ENCODE results near the gene BABAM2.

The BABAM2 gene

DNA sequence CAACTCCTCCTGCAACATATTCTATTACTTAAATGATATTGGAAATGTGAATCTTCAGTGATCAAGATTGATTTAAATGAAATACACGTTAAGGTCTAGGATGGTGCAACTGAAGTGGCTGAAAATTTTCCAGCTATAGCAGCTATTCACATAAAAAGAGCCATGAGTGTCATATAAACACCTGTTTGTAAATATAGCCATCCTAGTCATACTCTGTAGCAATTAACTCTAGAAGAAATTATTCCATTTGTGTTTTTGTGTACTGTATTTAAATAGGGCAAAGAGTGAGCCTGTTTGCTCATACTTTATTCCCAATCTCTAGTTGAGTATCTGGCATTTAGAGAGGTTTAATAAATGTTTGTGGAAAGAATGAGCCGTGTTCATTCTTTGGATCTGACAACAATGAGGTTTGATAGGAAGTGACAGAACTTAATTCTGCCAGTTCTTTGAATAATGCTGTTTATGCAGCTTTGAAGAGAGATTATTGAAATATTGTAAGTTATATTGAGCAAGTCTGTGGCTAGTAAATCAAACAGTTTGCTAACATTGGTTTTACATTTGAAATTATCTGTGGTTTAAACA lies 49.7 kb downstream of the BABAM2 start:
- Mint-ChIP-seq H3K36me3 (peaks cover 8% of the 10 kb centered on the region), H3K4me1 (peaks cover 15% of the 10 kb centered on the region), H3K4me3 (no peak overlapping the region), H3K27me3 (no peaks in the 10 kb centered on the region), H3K27ac (peak overlapping the region; percentile 8), H3K9me3 (no peaks in the 10 kb centered on the region)

DNA sequence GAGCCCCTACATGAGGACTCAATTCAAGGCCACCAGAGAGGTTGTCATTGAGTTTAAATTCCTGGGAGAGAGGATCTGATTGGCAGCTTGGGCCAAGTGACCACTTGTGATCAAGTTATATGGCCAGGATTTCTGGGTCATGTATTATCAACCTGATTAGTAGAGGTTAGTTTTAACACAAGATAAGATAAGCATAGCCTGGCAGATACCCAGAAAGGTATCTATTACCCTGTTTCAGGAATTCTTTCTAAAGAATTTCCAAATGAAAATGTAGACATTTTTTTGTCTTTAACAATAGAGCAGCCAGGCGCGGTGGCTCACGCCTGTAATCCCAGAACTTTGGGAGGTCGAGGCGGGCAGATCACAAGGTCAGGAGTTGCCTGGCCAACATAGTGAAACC lies 50.5 kb downstream of the BABAM2 start:
- Mint-ChIP-seq H3K4me3 (no peak overlapping the region), H3K36me3 (peaks cover 8% of the 10 kb centered on the region), H3K9me3 (no peaks in the 10 kb centered on the region), H3K27me3 (no peaks in the 10 kb centered on the region), H3K4me1 (peaks cover 18% of the 10 kb centered on the region), H3K27ac (no peak overlapping the region)

DNA sequence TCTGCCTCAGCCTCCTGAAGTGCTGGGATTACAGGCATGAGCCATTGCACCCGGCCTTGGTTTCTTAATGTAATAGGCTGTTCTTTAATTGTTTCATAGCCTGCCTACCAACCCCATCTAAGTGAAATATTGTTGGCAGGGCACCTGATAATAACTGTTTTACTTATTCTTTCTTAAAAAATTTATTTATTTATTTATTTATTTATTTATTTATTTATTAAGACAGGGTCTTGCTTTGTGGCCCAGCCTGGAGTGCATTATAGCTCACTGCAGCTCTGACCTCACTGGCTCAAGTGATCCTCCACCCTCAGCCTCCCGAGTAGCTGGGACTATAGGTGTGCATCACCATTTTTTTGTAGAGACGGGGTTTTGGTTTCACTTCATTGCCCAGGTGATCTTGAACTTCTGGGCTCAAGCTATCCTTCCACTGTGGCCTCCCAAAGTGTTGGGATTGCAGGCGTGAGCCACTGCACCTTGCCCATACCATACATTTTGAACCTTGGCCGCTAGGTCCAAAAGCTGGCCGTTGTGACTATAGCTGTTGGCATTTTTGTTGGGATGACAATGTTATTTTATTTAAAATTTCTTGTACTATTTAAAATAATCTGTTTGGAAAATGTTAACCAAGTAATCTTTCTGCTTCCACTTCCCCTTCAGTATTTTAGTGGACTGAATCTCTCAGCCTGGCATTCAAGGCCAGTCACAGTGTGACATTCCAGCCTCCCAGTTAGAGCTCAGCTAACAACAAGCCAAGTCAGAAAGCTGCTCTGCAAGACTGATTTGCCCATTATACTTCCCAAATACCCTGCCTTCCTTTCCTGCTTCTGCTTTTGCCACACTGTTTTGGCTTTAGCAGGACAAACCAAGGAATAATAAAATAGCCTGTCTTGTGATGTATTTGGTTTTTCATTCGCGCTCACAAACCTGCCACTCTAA lies 52.4 kb downstream of the BABAM2 start:
- Mint-ChIP-seq H3K4me1 (peaks cover 27% of the 10 kb centered on the region), H3K9me3 (no peaks in the 10 kb centered on the region), H3K36me3 (peaks cover 5% of the 10 kb centered on the region), H3K27ac (peak overlapping the region; percentile 35), H3K27me3 (no peaks in the 10 kb centered on the region), H3K4me3 (no peak overlapping the region)

DNA sequence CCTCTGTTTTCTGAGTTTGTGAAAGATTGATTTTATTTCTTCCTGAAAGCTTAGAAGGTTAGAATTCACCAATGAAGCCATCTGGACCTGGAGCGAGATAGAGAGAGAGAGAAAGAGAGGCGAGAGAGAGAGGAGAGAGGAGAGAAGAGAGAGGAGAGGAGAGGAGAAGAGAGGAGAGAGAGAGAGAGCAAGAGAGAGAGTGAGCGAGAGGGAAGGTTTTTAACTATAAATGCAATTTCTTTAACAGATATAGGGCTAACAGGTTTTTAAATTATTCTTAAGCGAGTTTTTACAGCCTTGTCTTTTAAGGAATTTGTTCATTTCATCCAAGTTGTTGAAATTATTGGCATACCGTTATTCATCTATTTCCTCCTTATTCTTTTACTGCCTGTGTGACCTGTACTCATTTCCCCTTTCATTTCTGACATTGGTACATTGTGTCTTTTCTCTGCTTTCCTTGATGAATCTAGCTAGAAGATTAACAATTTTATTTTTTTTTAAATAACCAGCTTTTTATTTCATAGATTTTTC lies 56.1 kb downstream of the BABAM2 start:
- H3K9me3 Mint-ChIP-seq = no peaks in the 10 kb centered on the region
- peak overlapping the region; percentile 1 for H3K4me3 Mint-ChIP-seq
- H3K27me3 Mint-ChIP-seq = no peaks in the 10 kb centered on the region
- peaks cover 42% of the 10 kb centered on the region for H3K4me1 Mint-ChIP-seq
- no peak overlapping the region for H3K27ac Mint-ChIP-seq
- peaks cover 7% of the 10 kb centered on the region for H3K36me3 Mint-ChIP-seq

DNA sequence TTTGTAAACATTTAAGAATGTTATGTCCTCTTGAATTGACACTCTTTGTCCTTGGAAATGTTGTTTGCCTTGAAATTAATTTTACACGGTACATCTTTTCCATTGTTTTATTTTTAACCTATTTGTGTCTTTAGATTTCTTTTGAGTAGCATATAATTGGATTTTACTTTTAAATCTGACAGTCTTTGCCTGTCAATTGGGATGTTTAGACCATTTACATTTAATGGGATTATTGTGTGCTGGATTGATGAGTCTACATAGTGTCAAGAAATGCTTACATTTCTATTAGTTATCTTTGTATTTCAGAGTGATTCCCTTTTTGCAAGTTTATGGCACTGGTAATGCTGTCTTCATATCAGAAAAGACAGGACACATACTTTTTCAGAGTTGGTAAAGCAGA lies 61.5 kb downstream of the BABAM2 start:
- H3K4me1 Mint-ChIP-seq = peaks cover 69% of the 10 kb centered on the region
- H3K27ac Mint-ChIP-seq = no peak overlapping the region
- H3K9me3 Mint-ChIP-seq = no peaks in the 10 kb centered on the region
- H3K27me3 Mint-ChIP-seq = no peaks in the 10 kb centered on the region
- H3K4me3 Mint-ChIP-seq = no peak overlapping the region
- H3K36me3 Mint-ChIP-seq = peaks cover 10% of the 10 kb centered on the region

DNA sequence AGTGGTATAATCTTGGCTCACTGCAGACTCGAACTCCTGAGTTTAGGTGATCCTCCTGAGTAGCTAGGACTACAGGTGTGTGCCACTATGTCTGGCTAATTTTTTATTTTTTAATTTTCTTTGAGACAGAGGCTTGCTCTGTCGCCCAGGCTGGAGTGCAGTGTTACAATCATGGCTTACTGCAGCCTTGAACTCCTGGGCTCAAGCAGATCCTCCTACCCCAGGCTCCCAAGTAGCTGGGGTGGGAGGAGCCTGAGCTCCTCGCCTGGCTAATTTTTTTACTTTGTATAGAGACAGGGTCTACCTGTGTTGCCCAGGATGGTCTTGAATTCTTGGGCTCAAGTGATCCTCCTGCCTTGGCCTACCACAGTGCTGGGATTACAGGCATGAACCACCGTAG lies 62.5 kb downstream of the BABAM2 start:
- H3K27ac Mint-ChIP-seq = no peak overlapping the region
- H3K4me1 Mint-ChIP-seq = peaks cover 70% of the 10 kb centered on the region
- no peak overlapping the region for H3K4me3 Mint-ChIP-seq
- H3K36me3 Mint-ChIP-seq = peaks cover 12% of the 10 kb centered on the region
- no peaks in the 10 kb centered on the region for H3K27me3 Mint-ChIP-seq
- H3K9me3 Mint-ChIP-seq = no peaks in the 10 kb centered on the region

DNA sequence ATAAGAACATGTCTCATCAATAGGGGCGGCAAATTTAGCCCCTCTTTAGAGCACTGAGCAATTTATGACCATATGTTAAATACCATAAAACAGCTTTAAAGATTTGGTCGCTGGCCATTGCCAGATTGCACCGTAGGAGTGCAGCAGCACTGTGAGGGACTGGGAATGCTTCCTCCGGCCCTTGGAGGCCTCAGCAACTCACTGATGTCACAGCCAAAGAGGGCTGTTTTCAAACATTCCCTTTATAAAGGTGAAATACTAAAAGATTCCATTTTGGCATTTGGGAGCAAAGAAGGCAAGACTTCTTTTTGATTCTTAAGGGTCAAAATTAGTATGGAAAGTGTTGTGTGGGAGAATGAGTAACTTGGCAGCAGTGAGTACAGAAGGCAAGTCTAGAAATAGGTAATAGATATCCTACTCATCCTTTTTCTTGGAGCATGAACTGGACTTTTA lies 63.7 kb downstream of the BABAM2 start:
- Mint-ChIP-seq H3K27me3 (no peaks in the 10 kb centered on the region), H3K36me3 (peaks cover 12% of the 10 kb centered on the region), H3K27ac (peak overlapping the region; percentile 59), H3K9me3 (no peaks in the 10 kb centered on the region), H3K4me3 (no peak overlapping the region), H3K4me1 (peaks cover 79% of the 10 kb centered on the region)

DNA sequence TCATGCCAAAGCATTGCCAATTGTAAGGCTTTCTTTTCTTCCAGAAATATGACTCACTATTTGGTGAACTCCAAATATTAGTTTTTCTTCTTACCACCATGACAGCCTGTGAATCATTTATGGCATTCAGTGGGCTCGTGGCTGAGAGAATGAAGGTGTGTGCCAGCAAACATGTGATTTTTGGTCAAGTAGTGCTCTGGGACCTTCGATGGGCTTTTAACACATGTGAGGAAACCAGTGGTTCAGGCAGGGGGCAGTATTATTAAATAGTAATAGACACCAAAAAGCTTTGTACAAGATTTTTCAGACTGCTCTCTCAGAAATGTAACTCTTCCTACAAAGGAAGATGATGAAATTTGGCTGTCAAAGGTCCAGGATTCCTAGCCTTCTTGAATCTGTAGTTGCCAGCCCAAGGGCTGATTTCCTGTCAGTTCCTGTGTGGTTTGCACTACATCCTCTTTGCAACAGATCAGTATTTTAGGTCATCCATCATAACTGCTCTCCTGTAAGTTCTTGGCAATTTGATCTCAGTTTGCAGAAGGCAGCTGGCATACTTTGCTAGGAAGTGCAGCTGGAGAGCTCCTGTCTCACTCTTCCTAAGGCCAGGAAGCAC lies 64.3 kb downstream of the BABAM2 start:
- Mint-ChIP-seq H3K27me3 (no peaks in the 10 kb centered on the region), H3K27ac (peak overlapping the region; percentile 67), H3K4me3 (peak overlapping the region; percentile 49), H3K9me3 (no peaks in the 10 kb centered on the region), H3K4me1 (peaks cover 83% of the 10 kb centered on the region), H3K36me3 (peaks cover 12% of the 10 kb centered on the region)

DNA sequence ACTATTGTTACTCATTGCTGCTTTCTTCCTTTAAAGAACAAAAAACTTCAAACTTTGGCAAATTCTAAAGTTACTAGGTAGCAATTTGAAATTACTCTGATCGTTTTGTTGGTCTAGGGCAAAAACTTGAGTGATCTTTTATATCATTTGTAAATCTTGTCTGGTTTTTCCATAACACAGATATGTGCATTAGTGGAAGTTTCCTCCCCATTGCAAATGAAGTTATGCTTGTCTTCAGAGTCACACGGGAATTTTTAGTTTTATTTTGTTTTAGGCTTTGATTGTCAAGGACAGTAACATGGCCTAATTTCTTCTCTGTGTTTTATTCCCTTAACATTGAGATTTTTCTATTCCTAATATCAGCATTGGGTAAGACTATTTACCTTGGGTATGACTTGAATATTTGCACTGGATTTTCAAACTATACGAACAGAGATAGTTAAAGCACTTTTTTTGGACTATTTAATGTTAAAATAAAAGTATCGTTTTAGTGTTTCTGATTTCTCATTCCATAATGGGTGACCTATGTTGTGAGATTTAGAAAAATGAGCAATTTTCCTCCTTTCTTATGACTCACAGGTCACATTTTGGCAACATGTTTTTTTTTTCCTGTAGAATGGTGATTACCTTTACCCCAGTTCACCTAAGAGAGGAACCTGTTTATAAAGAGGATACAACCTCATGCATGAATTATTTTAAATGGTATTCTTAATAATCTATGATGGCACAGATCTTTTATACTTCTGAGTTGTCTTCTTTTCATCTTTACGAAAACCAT lies 65.0 kb downstream of the BABAM2 start:
- H3K27ac Mint-ChIP-seq = peak overlapping the region; percentile 67
- H3K27me3 Mint-ChIP-seq = no peaks in the 10 kb centered on the region
- H3K36me3 Mint-ChIP-seq = peaks cover 12% of the 10 kb centered on the region
- H3K4me1 Mint-ChIP-seq = peaks cover 87% of the 10 kb centered on the region
- H3K9me3 Mint-ChIP-seq = no peaks in the 10 kb centered on the region
- H3K4me3 Mint-ChIP-seq = peak overlapping the region; percentile 49

DNA sequence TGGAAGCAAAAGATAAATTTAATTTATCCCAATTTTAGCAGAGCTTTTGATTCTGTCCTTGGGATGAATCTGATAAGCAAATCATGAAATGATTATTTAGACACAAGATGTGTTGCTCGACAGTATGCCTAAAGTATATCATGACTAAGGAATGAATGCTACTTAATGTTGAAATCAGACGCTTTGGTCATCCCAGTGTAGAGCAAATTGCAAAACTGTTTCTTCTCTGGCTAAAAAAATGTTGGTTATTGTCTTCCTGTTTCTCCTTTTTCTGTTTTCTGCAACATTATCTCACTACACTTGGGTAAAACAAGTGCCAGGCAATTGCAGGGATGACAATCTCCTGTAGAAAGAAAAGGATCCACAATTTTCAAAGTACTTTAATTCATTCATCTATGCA lies 66.4 kb downstream of the BABAM2 start:
- H3K27ac Mint-ChIP-seq = no peak overlapping the region
- H3K4me3 Mint-ChIP-seq = no peak overlapping the region
- peaks cover 83% of the 10 kb centered on the region for H3K4me1 Mint-ChIP-seq
- H3K9me3 Mint-ChIP-seq = no peaks in the 10 kb centered on the region
- no peaks in the 10 kb centered on the region for H3K27me3 Mint-ChIP-seq
- peaks cover 7% of the 10 kb centered on the region for H3K36me3 Mint-ChIP-seq

DNA sequence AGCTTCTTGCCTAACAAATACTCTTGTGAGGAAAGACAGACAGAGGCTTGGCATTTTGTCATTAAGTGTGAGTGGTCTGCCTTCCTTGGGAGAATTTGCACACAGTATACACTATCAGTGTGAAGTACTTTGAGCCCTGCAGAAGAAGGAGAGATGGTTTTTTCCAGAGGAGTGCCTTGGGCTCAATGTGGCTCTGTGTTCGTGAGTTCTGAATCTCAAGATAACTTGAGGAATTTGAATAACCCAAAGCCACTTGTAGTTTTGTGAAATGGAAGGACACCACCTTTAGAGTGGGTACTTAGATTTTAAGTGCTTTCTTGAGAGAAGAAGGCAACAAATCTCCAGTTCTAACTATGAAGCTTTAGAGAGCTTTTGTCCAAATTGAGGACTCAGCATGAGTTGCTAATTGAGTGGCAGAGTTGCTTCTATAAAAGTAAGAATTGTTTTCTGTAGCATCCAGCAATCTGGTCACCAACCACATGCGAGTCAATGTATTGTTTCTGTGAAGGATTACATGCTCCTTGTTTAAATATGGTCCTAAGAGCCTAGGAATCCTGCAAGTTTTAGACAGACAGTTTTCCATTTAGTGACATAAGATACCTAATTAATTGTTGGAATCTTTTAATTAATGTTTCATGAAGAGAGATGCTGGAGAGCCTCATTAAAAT lies 68.3 kb downstream of the BABAM2 start:
- H3K9me3 Mint-ChIP-seq = no peaks in the 10 kb centered on the region
- H3K4me3 Mint-ChIP-seq = no peak overlapping the region
- H3K36me3 Mint-ChIP-seq = peaks cover 6% of the 10 kb centered on the region
- peaks cover 78% of the 10 kb centered on the region for H3K4me1 Mint-ChIP-seq
- no peak overlapping the region for H3K27ac Mint-ChIP-seq
- H3K27me3 Mint-ChIP-seq = no peaks in the 10 kb centered on the region

DNA sequence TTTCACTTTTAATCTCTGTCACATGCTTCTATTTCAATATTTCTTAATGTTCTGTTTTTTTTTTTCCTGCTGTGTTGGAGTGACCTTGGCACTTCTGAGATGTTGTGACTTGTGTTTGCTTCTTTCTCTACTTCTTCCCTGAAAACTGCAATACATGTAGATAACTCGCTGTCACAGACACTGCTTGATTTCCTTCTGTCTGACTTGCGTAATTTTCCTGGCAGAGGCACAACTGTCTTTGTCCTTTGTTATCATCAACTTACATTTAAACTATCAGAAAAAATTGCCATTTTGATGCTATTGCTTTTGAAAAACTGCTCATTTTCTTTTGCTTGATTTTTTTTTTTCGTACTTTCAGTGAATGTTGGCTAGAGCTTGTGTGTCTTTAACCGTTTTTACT lies 69.0 kb downstream of the BABAM2 start:
- Mint-ChIP-seq H3K4me1 (peaks cover 75% of the 10 kb centered on the region), H3K9me3 (no peaks in the 10 kb centered on the region), H3K27ac (no peak overlapping the region), H3K27me3 (no peaks in the 10 kb centered on the region), H3K36me3 (peaks cover 6% of the 10 kb centered on the region), H3K4me3 (no peak overlapping the region)

DNA sequence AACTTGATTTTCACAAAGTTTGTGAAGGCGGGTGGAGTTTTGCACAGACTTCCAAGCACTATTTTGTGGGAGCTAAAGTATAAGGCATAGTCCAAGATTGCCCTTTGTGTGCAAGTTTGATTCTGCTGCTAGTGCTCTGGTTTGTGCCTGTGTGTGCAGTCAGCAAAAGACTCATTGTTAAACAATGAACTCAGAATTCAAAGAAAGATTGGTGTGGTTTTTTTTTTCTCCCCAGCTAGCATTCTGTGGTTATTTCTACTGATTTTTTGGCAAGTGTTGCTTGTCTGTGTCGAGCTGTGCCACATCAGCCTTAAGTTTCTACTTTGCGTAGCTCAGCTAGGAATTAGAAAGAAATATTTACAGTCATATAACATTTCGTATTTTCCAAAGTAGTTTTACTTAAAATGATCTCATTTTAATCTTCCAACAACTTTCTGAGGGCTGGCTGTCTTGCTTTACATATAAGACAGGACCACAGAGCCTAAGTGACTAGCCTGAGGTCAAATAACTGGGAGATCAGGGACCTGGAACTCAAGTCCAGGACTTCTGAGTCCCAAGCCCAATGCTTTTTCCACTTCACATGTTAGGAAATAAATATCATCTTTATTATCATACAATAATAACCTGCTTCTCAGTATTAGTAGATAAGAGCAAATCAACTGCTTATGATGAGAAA lies 69.8 kb downstream of the BABAM2 start:
- no peaks in the 10 kb centered on the region for H3K9me3 Mint-ChIP-seq
- peaks cover 75% of the 10 kb centered on the region for H3K4me1 Mint-ChIP-seq
- H3K27ac Mint-ChIP-seq = no peak overlapping the region
- no peaks in the 10 kb centered on the region for H3K27me3 Mint-ChIP-seq
- peak overlapping the region; percentile 39 for H3K4me3 Mint-ChIP-seq
- peaks cover 6% of the 10 kb centered on the region for H3K36me3 Mint-ChIP-seq

DNA sequence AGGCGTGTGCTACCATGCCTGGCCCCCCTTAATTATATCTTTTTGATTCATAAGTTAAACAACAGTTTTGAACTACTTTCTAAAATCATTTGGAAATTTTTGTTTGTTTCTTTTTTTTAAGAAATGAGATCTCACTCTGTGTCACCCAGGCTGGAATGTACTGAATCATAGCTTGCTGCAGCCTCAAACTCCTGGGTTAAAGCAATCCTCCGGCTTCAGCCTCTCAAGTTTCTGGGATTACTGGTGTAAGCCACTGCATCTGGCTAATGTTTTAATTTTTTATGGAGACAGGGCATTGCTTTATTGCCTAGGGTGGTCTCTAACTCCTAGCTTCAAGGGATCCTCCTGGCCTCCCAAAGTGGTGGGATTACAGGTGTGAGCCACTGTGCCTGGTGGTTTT lies 71.5 kb downstream of the BABAM2 start:
- Mint-ChIP-seq H3K27me3 (no peaks in the 10 kb centered on the region), H3K4me3 (no peak overlapping the region), H3K4me1 (peaks cover 78% of the 10 kb centered on the region), H3K9me3 (no peaks in the 10 kb centered on the region), H3K27ac (no peak overlapping the region), H3K36me3 (peaks cover 6% of the 10 kb centered on the region)

All from activated naive CD4-positive, alpha-beta T cell treated with anti-CD3 and anti-CD28 coated beads, Interleukin-2, amount 50 U/mL, for 24 hours (primary cell).